Measurements from ENCODE around the gene BEST2. TPM values are rescaled to one million over a fixed set of nuclear protein-coding genes. Genes with fewer than 3 reads are reported as not detected.
A peak's percentile ranks its signal among the peaks of the same experiment; 100 is the strongest.
"Not testable (repeated sequence)": the region's sequence is repeated elsewhere in the genome, so short reads cannot be mapped to it uniquely, and the experiment has no call there.

Gene BEST2
- total RNA-seq, 1 donor: not detected

GRCh38 chr19:12723641-12724426, 27.8 kb upstream of the BEST2 start, which contains the start of gene TNPO2:
Gene TNPO2, minus strand, starts transcription at chr19:12723932. Its CDS starts 2,955 bp downstream, at chr19:12720977.
- no peak for TF ChIP-seq CTCF (IDR thresholded peaks at IDR 0.05; ENCODE audit: extremely low read depth, low read depth, low read length)
- Histone ChIP-seq H2AFZ (ENCODE audit: low read length) (peak within 1 kb of the TSS; percentile 85), H3K4me3 (ENCODE audit: insufficient read depth, low read length) (peak within 1 kb of the TSS; percentile 92), H3K27me3 (ENCODE audit: insufficient read depth, low read length) (no peaks in the 10 kb centered on the region), H3K4me2 (ENCODE audit: insufficient read depth, low read length) (peak within 1 kb of the TSS; percentile 88), H3K79me2 (ENCODE audit: insufficient read depth, low read length) (peaks cover 43% of the 10 kb centered on the region), H3K36me3 (ENCODE audit: insufficient read depth, low read length) (peaks cover 19% of the 10 kb centered on the region), H3K27ac (ENCODE audit: low read depth, low read length) (peak within 1 kb of the TSS; percentile 57), H3K9me3 (ENCODE audit: low read depth, low read length) (no peaks in the 10 kb centered on the region), H3K4me1 (ENCODE audit: insufficient read depth, low read length) (peaks cover 19% of the 10 kb centered on the region), H4K20me1 (ENCODE audit: insufficient read depth, low read length) (peaks cover 12% of the 10 kb centered on the region)
- DNase-seq (ENCODE audit: insufficient read length, low spot score, missing footprints): peak; percentile 91

- Histone ChIP-seq H3K4me1 (ENCODE audit: insufficient read depth, low read length) (peaks cover 15% of the 10 kb centered on the region), H3K79me2 (ENCODE audit: insufficient read depth, low read length) (peaks cover 37% of the 10 kb centered on the region), H3K36me3 (ENCODE audit: insufficient read depth, low read length) (peaks cover 30% of the 10 kb centered on the region)
- H3K27me3 ChIP-seq (ENCODE audit: insufficient read depth, low read length); H3K9me3 ChIP-seq (ENCODE audit: low read depth, low read length); H4K20me1 ChIP-seq (ENCODE audit: insufficient read depth, low read length); DNase-seq (ENCODE audit: insufficient read length, low spot score, missing footprints); H3K27ac ChIP-seq (ENCODE audit: low read depth, low read length); H3K4me3 ChIP-seq (ENCODE audit: insufficient read depth, low read length); H3K4me2 ChIP-seq (ENCODE audit: insufficient read depth, low read length); H2AFZ ChIP-seq (ENCODE audit: low read length): not testable (repeated sequence)
These were observed 26.0 kb upstream of the BEST2 start for GRCh38 chr19:12725612-12726011.

GRCh38 chr19:12726988-12727316, 24.6 kb upstream of the BEST2 start:
- no peak for DNase-seq (ENCODE audit: insufficient read length, low spot score, missing footprints)
- TF ChIP-seq CTCF (IDR thresholded peaks at IDR 0.05; ENCODE audit: extremely low read depth, low read depth, low read length): no peak
- Histone ChIP-seq H4K20me1 (ENCODE audit: insufficient read depth, low read length) (peaks cover 19% of the 10 kb centered on the region), H2AFZ (ENCODE audit: low read length) (no peak overlapping the region), H3K36me3 (ENCODE audit: insufficient read depth, low read length) (peaks cover 42% of the 10 kb centered on the region), H3K4me2 (ENCODE audit: insufficient read depth, low read length) (no peak overlapping the region), H3K27me3 (ENCODE audit: insufficient read depth, low read length) (no peaks in the 10 kb centered on the region), H3K9me3 (ENCODE audit: low read depth, low read length) (no peaks in the 10 kb centered on the region), H3K27ac (ENCODE audit: low read depth, low read length) (no peak overlapping the region), H3K4me3 (ENCODE audit: insufficient read depth, low read length) (no peak overlapping the region), H3K4me1 (ENCODE audit: insufficient read depth, low read length) (peaks cover 17% of the 10 kb centered on the region), H3K79me2 (ENCODE audit: insufficient read depth, low read length) (peaks cover 37% of the 10 kb centered on the region)

GRCh38 chr19:12727745-12728433, 23.7 kb upstream of the BEST2 start:
- H3K79me2 ChIP-seq (ENCODE audit: insufficient read depth, low read length): peaks cover 45% of the 10 kb centered on the region
- no peak overlapping the region for H3K4me3 ChIP-seq (ENCODE audit: insufficient read depth, low read length)
- H3K4me2 ChIP-seq (ENCODE audit: insufficient read depth, low read length): no peak overlapping the region
- TF ChIP-seq CTCF (IDR thresholded peaks at IDR 0.05; ENCODE audit: extremely low read depth, low read depth, low read length): no peak
- peak; percentile 17 for DNase-seq (ENCODE audit: insufficient read length, low spot score, missing footprints)
- H3K27me3 ChIP-seq (ENCODE audit: insufficient read depth, low read length): no peaks in the 10 kb centered on the region
- peaks cover 27% of the 10 kb centered on the region for H4K20me1 ChIP-seq (ENCODE audit: insufficient read depth, low read length)
- no peak overlapping the region for H3K27ac ChIP-seq (ENCODE audit: low read depth, low read length)
- H3K9me3 ChIP-seq (ENCODE audit: low read depth, low read length): no peaks in the 10 kb centered on the region
- H3K36me3 ChIP-seq (ENCODE audit: insufficient read depth, low read length): peaks cover 42% of the 10 kb centered on the region
- H3K4me1 ChIP-seq (ENCODE audit: insufficient read depth, low read length): peaks cover 22% of the 10 kb centered on the region
- H2AFZ ChIP-seq (ENCODE audit: low read length): no peak overlapping the region
